CD4-positive, alpha-beta memory T cell (primary cell): ENCODE data around the gene RBM14. TPM values are rescaled to one million over a fixed set of nuclear protein-coding genes. Genes with fewer than 3 reads are reported as not detected.

Experiments used
- polyA plus RNA-seq, 2 donors: library from polyadenylated mRNA; unstranded; fragments of 300-500 nt; fragmentation: Illumina TruSeq; gene quantifications; one replicate each; pipeline ENCODE4 v1.2.3, GENCODE V29; 2021
- total RNA-seq, 2 experiments: library from RNA; stranded (reverse); gene quantifications; one replicate each; pipeline ENCODE4 v1.2.3, GENCODE V29; 2021

The RBM14 gene
- total and polyA plus RNA-seq, 4 experiments from 2014 or later, result 66.2 to 196 (median 118) TPM

Other genes with a start within 250 kb of the RBM14 start
- 10 to 100 TPM; 15.0 to 15.5 TPM for gene SLC29A2, start 244.9 kb upstream of the RBM14 start, total RNA-seq
- gene SLC29A2, start 244.9 kb upstream of the RBM14 start, polyA plus RNA-seq, result 1 to 10 TPM in 1 of 2 donors, under 1 TPM in 1; 0.87 to 3.1 TPM
- gene NPAS4, start 195.6 kb upstream of the RBM14 start, total RNA-seq, result not detected
- not detected for gene NPAS4, start 195.6 kb upstream of the RBM14 start, polyA plus RNA-seq
- 10 to 100 TPM; 22.0 to 27.9 TPM for gene MRPL11, start 177.8 kb upstream of the RBM14 start, total RNA-seq
- gene MRPL11, start 177.8 kb upstream of the RBM14 start, polyA plus RNA-seq, result 10 to 100 TPM; 76.9 to 78.1 TPM
- gene PELI3, start 149.7 kb upstream of the RBM14 start, total RNA-seq, result 10 to 100 TPM; 25.3 to 25.9 TPM
- 1 to 10 TPM; 4.0 to 6.8 TPM for gene PELI3, start 149.7 kb upstream of the RBM14 start, polyA plus RNA-seq
- 10 to 100 TPM; 21.0 to 24.0 TPM for gene DPP3, start 136.2 kb upstream of the RBM14 start, total RNA-seq
- gene DPP3, start 136.2 kb upstream of the RBM14 start, polyA plus RNA-seq, result 10 to 100 TPM; 27.8 to 31.0 TPM
- gene BBS1, start 106.0 kb upstream of the RBM14 start, total RNA-seq, result 10 to 100 TPM; 37.3 to 41.3 TPM
- 10 to 100 TPM in 1 of 2 donors, 1 to 10 TPM in 1; 8.9 to 15.5 TPM for gene BBS1, start 106.0 kb upstream of the RBM14 start, polyA plus RNA-seq
- 10 to 100 TPM; 24.5 to 27.2 TPM for gene ZDHHC24, start 70.6 kb upstream of the RBM14 start, total RNA-seq
- 10 to 100 TPM; 12.2 to 15.1 TPM for gene ZDHHC24, start 70.6 kb upstream of the RBM14 start, polyA plus RNA-seq
- gene ACTN3, start 69.7 kb upstream of the RBM14 start, total RNA-seq, result under 1 TPM; 0.17 to 0.20 TPM
- gene ACTN3, start 69.7 kb upstream of the RBM14 start, polyA plus RNA-seq, result not detected
- gene CTSF, start 48.0 kb upstream of the RBM14 start, total RNA-seq, result 10 to 100 TPM; 28.1 to 31.7 TPM
- gene CTSF, start 48.0 kb upstream of the RBM14 start, polyA plus RNA-seq, result 10 to 100 TPM; 13.3 to 18.5 TPM
- gene CCDC87, start 23.6 kb upstream of the RBM14 start, total RNA-seq, result not detected
- under 1 TPM in 1 of 2 donors, not detected in 1; 0.34 TPM for gene CCDC87, start 23.6 kb upstream of the RBM14 start, polyA plus RNA-seq
- 10 to 100 TPM; 61.0 to 61.5 TPM for gene CCS, start 23.4 kb upstream of the RBM14 start, total RNA-seq
- gene CCS, start 23.4 kb upstream of the RBM14 start, polyA plus RNA-seq, result 10 to 100 TPM; 36.1 to 38.7 TPM
- gene RBM4, start 22.1 kb downstream of the RBM14 start, total RNA-seq, result 100 to 1,000 TPM; 183 to 189 TPM
- 100 to 1,000 TPM; 213 to 231 TPM for gene RBM4, start 22.1 kb downstream of the RBM14 start, polyA plus RNA-seq
- 10 to 100 TPM; 26.6 to 26.9 TPM for gene RBM4B, start 61.3 kb downstream of the RBM14 start, total RNA-seq
- 10 to 100 TPM in 1 of 2 donors, 1 to 10 TPM in 1; 6.3 to 15.4 TPM for gene RBM4B, start 61.3 kb downstream of the RBM14 start, polyA plus RNA-seq
- not detected for gene SPTBN2, start 112.6 kb downstream of the RBM14 start, total RNA-seq
- not detected for gene SPTBN2, start 112.6 kb downstream of the RBM14 start, polyA plus RNA-seq
- gene RCE1, start 226.8 kb downstream of the RBM14 start, total RNA-seq, result 10 to 100 TPM; 30.0 to 34.5 TPM
- 10 to 100 TPM; 23.3 to 31.3 TPM for gene RCE1, start 226.8 kb downstream of the RBM14 start, polyA plus RNA-seq
- 1 to 10 TPM; 5.1 to 5.3 TPM for gene LRFN4, start 240.4 kb downstream of the RBM14 start, total RNA-seq
- 1 to 10 TPM in 1 of 2 donors, under 1 TPM in 1; 0.42 to 2.9 TPM for gene LRFN4, start 240.4 kb downstream of the RBM14 start, polyA plus RNA-seq